Amniotic epithelial cell (primary cell): Measurements from ENCODE around the gene RGS7.
"Not testable (repeated sequence)": the region's sequence is repeated elsewhere in the genome, so short reads cannot be mapped to it uniquely, and the experiment has no call there.

Experiments
- DNase-seq: peaks from one replicate; pipeline ENCODE4 v3.0.0-alpha.2; 2010; ENCODE audit warnings: low read depth

The RGS7 gene

GRCh38 chr1:240783728-240784137 is 573.3 kb downstream of the RGS7 start:
- peak; percentile 9 for DNase-seq

DNA sequence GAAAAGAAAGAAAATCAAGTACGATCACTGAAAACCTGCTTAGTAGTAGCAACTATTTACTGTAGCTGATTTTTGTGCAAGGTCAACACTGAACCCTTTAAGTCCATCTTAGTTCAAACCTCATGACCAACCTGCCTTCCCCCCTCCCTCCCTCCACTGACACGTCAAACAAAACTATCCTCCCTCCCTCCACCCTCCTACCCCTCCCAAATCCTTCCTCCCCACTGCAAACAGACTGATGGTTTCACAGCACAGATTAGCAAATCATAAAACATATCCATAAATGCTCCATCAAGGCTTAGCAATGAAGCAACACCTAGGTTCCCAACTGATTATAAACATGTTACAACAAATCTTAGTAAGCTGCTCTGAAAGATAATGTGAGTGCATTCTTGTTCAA is 580.8 kb downstream of the RGS7 start:
- DNase-seq, result peak; percentile 15

GRCh38 chr1:240772131-240772530 is 584.9 kb downstream of the RGS7 start:
- DNase-seq, result no peak

GRCh38 chr1:240771450-240771849 is 585.6 kb downstream of the RGS7 start:
- DNase-seq, result no peak

- DNase-seq, result no peak
These were observed 588.0 kb downstream of the RGS7 start for GRCh38 chr1:240768979-240769378.

GRCh38 chr1:240766831-240767230 is 590.2 kb downstream of the RGS7 start:
- DNase-seq, result peak; percentile 18

- DNase-seq, result peak; percentile 86
These were observed 591.2 kb downstream of the RGS7 start for GRCh38 chr1:240765732-240766363.

- DNase-seq, result no peak
These were observed 593.2 kb downstream of the RGS7 start for GRCh38 chr1:240763771-240764170.

- not testable (repeated sequence) for DNase-seq
These were observed 593.9 kb downstream of the RGS7 start for GRCh38 chr1:240763095-240763494.

DNA sequence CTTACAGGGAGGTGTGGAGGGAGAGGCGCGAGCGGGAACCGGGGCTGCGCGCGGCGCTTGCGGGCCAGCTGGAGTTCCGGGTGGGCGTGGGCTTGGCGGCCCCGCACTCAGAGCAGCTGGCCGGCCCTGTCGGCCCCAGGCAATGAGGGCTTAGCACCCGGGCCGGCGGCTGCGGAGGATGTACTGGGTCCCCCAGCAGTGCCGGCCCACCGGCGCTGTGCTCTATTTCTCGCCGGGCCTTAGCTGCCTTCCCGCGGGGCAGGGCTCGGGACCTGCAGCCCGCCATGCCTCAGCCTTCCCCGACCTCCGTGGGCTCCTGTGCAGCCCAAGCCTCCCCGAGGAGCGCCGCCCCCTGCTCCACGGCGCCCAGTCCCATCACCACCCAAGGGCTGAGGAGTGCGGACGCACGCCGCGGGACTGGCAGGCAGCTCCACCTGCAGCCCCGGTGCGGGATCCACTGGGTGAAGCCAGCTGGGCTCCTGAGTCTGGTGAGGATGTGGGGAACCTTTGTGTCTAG is 594.5 kb downstream of the RGS7 start:
- not testable (repeated sequence) for DNase-seq

DNA sequence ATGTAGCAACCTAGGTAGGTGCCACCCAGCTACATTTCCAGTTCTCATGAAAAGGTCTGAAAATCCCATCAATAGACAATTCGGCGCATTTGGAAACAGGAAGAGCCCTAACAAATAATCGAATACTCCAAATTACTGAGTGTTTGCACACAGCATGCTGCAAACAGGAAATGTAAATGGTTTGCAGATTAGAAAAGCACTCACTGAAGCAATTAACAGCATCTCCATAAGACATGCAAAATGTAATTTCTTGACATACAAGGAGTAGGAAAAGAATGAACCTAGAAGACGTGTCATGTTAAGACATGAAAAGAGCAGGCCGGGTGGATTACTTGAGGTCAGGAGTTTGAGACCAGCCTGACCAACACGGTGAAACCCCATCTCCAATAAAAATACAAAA is 598.2 kb downstream of the RGS7 start:
- not testable (repeated sequence) for DNase-seq

DNA sequence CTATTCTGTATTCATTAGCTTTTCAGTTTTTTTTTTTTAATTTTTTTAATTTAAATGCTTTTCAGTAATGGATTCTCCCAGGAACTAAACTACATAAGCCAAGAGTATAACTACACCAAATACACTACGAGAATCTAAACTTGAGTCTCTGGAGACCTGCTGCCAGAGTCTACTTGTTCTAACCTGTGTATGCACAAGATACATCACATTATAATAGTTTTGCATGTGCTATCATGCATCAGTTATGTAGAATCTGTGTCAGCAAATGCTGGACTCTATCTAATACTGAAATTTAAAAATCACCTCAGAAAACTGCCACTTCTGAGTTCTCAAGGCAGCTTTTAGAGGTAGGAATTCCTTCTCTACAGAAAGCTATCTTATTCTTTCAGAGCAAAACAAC is 598.7 kb downstream of the RGS7 start:
- DNase-seq, result no peak

- no peak for DNase-seq
These were observed 609.1 kb downstream of the RGS7 start for GRCh38 chr1:240747907-240748306.

- no peak for DNase-seq
These were observed 613.3 kb downstream of the RGS7 start for GRCh38 chr1:240743705-240744104.

DNA sequence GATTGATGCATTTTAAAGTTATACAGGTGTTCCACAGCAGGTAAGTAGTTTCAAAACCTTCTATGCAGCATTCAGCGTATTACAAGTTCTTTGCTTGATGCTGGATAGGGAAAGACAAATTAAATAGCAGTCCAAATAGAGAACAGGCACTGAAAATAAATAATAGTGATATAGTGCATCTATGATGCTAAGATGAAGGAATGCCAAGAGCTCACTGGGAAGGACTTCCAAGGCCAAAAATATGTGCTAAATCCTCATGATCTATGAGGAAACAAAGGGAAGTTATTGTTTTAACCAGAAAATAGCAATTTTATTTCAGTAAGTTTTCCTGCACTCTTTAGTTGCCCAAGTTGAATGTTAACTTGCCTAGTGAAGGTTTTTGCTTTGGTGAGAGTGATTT is 617.3 kb downstream of the RGS7 start:
- DNase-seq, result peak; percentile 59

GRCh38 chr1:240739139-240739538 is 617.9 kb downstream of the RGS7 start:
- peak; percentile 73 for DNase-seq

GRCh38 chr1:240737766-240738265 is 619.2 kb downstream of the RGS7 start:
- no peak for DNase-seq

DNA sequence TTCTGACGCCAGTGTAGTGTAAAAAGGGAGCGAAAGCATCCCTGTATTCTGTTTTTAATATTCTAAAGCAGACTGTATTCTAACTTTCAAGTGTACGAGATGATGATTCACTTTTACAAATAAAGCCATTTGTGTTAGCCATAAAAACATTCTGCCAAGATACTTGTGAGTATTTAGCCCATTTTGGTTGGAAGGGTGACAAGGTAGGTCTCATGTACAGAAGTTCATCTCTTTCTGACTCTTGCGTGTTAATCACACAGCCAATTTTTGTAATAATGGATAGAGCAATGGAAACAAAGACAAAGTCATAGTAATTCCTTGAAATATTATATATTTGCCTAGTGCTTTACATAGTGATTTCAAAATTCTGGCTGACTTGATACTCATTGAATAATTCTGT is 619.7 kb downstream of the RGS7 start:
- no peak for DNase-seq

DNA sequence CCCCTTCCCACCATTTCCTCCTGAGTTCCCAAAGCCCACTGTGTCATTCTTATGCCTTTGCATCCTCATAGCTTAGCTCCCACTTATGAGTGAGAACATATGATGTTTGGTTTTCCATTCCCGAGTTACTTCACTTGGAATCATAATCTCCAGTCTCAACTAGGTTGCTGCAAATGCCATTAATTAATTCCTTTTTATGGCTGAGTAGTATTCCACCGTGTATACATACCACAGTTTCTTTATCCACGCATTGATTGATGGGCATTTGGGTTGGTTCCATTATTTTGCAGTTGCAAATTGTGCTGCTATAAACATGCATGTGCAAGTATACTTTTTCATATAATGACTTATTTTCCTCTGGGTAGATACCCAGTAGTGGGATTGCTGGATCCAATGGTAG is 622.3 kb downstream of the RGS7 start:
- DNase-seq, result not testable (repeated sequence)

- no peak for DNase-seq
These were observed 623.0 kb downstream of the RGS7 start for GRCh38 chr1:240734001-240734400.

DNA sequence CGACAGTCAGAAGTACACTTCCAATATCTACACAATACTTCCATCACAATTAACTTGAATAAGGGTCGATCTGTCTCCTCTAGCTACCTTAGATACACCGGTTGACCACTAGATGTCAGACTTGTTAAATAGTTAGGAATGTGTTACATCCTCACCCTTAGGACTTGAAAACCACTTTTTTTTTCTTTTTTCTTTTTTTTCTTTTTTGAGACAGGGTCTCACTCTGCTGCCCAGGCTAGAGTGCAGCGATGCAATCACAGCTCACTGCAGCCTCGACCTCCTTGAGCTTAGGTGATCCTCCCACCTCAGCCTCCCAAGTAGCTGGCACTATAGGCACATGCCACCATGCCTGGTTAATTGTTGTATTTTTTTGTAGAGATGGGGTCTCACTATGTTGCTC is 624.6 kb downstream of the RGS7 start:
- peak; percentile 72 for DNase-seq
